Superior temporal gyrus (tissue), 1 donor: ENCODE data around the gene SORT1.
"Not testable (repeated sequence)": the region's sequence is repeated elsewhere in the genome, so short reads cannot be mapped to it uniquely, and the experiment has no call there.

Experiments
- DNase-seq: peaks from one replicate; pipeline ENCODE4 v3.0.0-alpha.2; 2016; ENCODE audit errors: extremely low spot score

The SORT1 gene

GRCh38 chr1:109379907-109380306 lies 17.8 kb downstream of the SORT1 start:
- DNase-seq = no peak

- no peak for DNase-seq
Measured at GRCh38 chr1:109379422-109379821, 18.3 kb downstream of the SORT1 start.

- no peak for DNase-seq
Measured at GRCh38 chr1:109377698-109378097, 20.0 kb downstream of the SORT1 start.

GRCh38 chr1:109373696-109374095 lies 24.0 kb downstream of the SORT1 start:
- DNase-seq = not testable (repeated sequence)

- no peak for DNase-seq
Measured at GRCh38 chr1:109373126-109373525, 24.6 kb downstream of the SORT1 start.

GRCh38 chr1:109372281-109372680 lies 25.4 kb downstream of the SORT1 start:
- no peak for DNase-seq

GRCh38 chr1:109371341-109371739 lies 26.4 kb downstream of the SORT1 start:
- peak; percentile 65 for DNase-seq

- peak; percentile 69 for DNase-seq
Measured at GRCh38 chr1:109370712-109371340, 26.9 kb downstream of the SORT1 start.

GRCh38 chr1:109369167-109369746 lies 28.5 kb downstream of the SORT1 start:
- no peak for DNase-seq

GRCh38 chr1:109368464-109368863 lies 29.3 kb downstream of the SORT1 start:
- no peak for DNase-seq

GRCh38 chr1:109367626-109368025 lies 30.1 kb downstream of the SORT1 start:
- DNase-seq = no peak

- no peak for DNase-seq
Measured at GRCh38 chr1:109365642-109366204, 32.0 kb downstream of the SORT1 start.

GRCh38 chr1:109361649-109362048 lies 36.1 kb downstream of the SORT1 start:
- no peak for DNase-seq

- no peak for DNase-seq
Measured at GRCh38 chr1:109361069-109361468, 36.6 kb downstream of the SORT1 start.

- no peak for DNase-seq
Measured at GRCh38 chr1:109357616-109358015, 40.1 kb downstream of the SORT1 start.

GRCh38 chr1:109356915-109357314 lies 40.8 kb downstream of the SORT1 start:
- DNase-seq = no peak

GRCh38 chr1:109356505-109356904 lies 41.2 kb downstream of the SORT1 start:
- no peak for DNase-seq

- DNase-seq = no peak
Measured at GRCh38 chr1:109354929-109355328, 42.8 kb downstream of the SORT1 start.

- DNase-seq = no peak
Measured at GRCh38 chr1:109351457-109351856, 46.3 kb downstream of the SORT1 start.

- no peak for DNase-seq
Measured at GRCh38 chr1:109350655-109351054, 47.1 kb downstream of the SORT1 start.

GRCh38 chr1:109350182-109350581 lies 47.5 kb downstream of the SORT1 start:
- DNase-seq = no peak

GRCh38 chr1:109347511-109347910 lies 50.2 kb downstream of the SORT1 start:
- DNase-seq = no peak
